Measurements from ENCODE around the gene JUND.

GRCh38 chr19:18254546-18255503 lies 26.6 kb downstream of the JUND start:
- TF ChIP-seq GATA3 (IDR thresholded peaks at IDR 0.05; ENCODE audit: low read depth, low read length) (no peak), GATA2 (IDR thresholded peaks at IDR 0.05; ENCODE audit: low read depth, low read length) (no peak)
